A549 (cell line): ENCODE results near the gene SLC25A13. TPM values are rescaled to one million over a fixed set of nuclear protein-coding genes. Genes with fewer than 3 reads are reported as not detected.

Experiments
- ATAC-seq, 2 experiments: fragments of 200-7000 bp in 1 of 2; fragments of >200 bp in 1 of 2; cut with Nextera tagmentation in 1 of 2; cut with Tn5 transposase in 1 of 2; 3 replicates each; pipeline versions ENCODE4 v1.8.0 to v1.9.1; 2018 to 2020; ENCODE audit warnings: mild to moderate bottlenecking in 1 of 2, moderate library complexity in 1 of 2
- CTCF ChIA-PET: fragments of 300-600 bp; sonication (Branson Sonifier 250); formaldehyde crosslinking; extraction: SDS; loops from one replicate; lab custom pipeline; 2021; ENCODE audit warnings: antibody characterized with exemption, inconsistent platforms; lab: Yijun Ruan, JAX
- POLR2A ChIA-PET: fragments of 350-600 bp; formaldehyde crosslinking; extraction: SDS; loops from one replicate; lab custom pipeline; 2021; ENCODE audit warnings: antibody characterized with exemption, inconsistent platforms; lab: Yijun Ruan, JAX
- DNase-seq, 2 experiments: peaks; one replicate each; pipeline versions ENCODE4 v3.0.0 to v3.0.0-alpha.2; 2011 to 2016; ENCODE audit warnings: low read depth in 1 of 2, low spot score in 1 of 2
- FAIRE-seq: peaks from 2 replicates; lab custom pipeline; 2011; peaks lifted over from hg19 to GRCh38; lab: Jason Lieb, UNC
- H3K27ac ChIP-seq, 2 experiments: fragments of >200 bp; sonication (Bioruptor Twin); formaldehyde crosslinking; 3 replicates each; pipeline ENCODE4 v1.5.1; 2016 to 2017
- H3K4me1 ChIP-seq: fragments of >200 bp; sonication (Bioruptor Twin); formaldehyde crosslinking; 3 replicates; pipeline ENCODE4 v1.6.1; 2016
- H3K4me2 ChIP-seq: fragments of >200 bp; sonication (Bioruptor Twin); formaldehyde crosslinking; 3 replicates; pipeline ENCODE4 v1.6.1; 2016
- H3K4me3 ChIP-seq: fragments of >200 bp; sonication (Bioruptor Twin); formaldehyde crosslinking; 3 replicates; pipeline ENCODE4 v1.5.1; 2016
- H3K9me3 ChIP-seq: fragments of >200 bp; sonication (Bioruptor Twin); formaldehyde crosslinking; 3 replicates; pipeline ENCODE4 v1.6.1; 2016
- CEBPB ChIP-seq, 2 experiments: fragments of >200 bp in 1 of 2; sonication (Bioruptor Twin) in 1 of 2; formaldehyde crosslinking in 1 of 2; IDR thresholded peaks; 2 replicates each; pipeline ENCODE4 v1.6.1; 2012 to 2016
- CHD4 ChIP-seq: fragments of 200-600 bp; sonication (generic); IDR thresholded peaks from 2 replicates; pipeline ENCODE4 v1.6.1; 2016; ENCODE audit warnings: antibody characterized with exemption, mild to moderate bottlenecking, borderline replicate concordance
- EHF ChIP-seq: fragments of 250-450 bp; sonication (Bioruptor Pico); IDR thresholded peaks from 2 replicates; pipeline ENCODE4 v1.5.0; 2020; ENCODE audit warnings: mild to moderate bottlenecking
- EHMT2 ChIP-seq: fragments of 200-600 bp; sonication (generic); IDR thresholded peaks from 2 replicates; pipeline ENCODE4 v1.6.1; 2016; ENCODE audit warnings: antibody characterized with exemption, low read depth, mild to moderate bottlenecking, moderate library complexity
- ELK1 ChIP-seq: fragments of 150-350 bp; IDR thresholded peaks from 2 replicates; pipeline ENCODE4 v1.6.1; 2014; ENCODE audit warnings: low read depth, mild to moderate bottlenecking, low read length
- EP300 ChIP-seq, 2 experiments: fragments of >200 bp; sonication (Bioruptor Twin); formaldehyde crosslinking; IDR thresholded peaks; 2 replicates in 1 of 2; 3 replicates in 1 of 2; pipeline ENCODE4 v1.6.1; 2016 to 2017
- FOSB ChIP-seq: fragments of 250-450 bp; sonication (Bioruptor Pico); IDR thresholded peaks from 2 replicates; pipeline ENCODE4 v1.5.0; 2020; ENCODE audit warnings: mild to moderate bottlenecking, moderate library complexity
- FOSL2 ChIP-seq, 2 experiments: fragments of 450-650 bp in 1 of 2; fragments of >200 bp in 1 of 2; sonication (Bioruptor Twin) in 1 of 2; formaldehyde crosslinking; IDR thresholded peaks; 2 replicates each; pipeline versions ENCODE4 v1.5.0 to v1.6.1; 2016 to 2020; ENCODE audit warnings: mild to moderate bottlenecking in 1 of 2, moderate library complexity in 1 of 2
- FOXS1 ChIP-seq: fragments of 250-450 bp; sonication (Bioruptor Pico); IDR thresholded peaks from 2 replicates; pipeline ENCODE4 v1.5.0; 2020; ENCODE audit warnings: mild to moderate bottlenecking, moderate library complexity
- GATA3 ChIP-seq: IDR thresholded peaks from 2 replicates; pipeline ENCODE4 v1.6.1; 2012; ENCODE audit warnings: borderline replicate concordance
- HOXA7 ChIP-seq: fragments of 250-450 bp; sonication (Bioruptor Pico); IDR thresholded peaks from 2 replicates; pipeline ENCODE4 v1.5.0; 2020; ENCODE audit warnings: mild to moderate bottlenecking, moderate library complexity
- HOXB5 ChIP-seq: fragments of 250-450 bp; sonication (Bioruptor Pico); IDR thresholded peaks from 2 replicates; pipeline ENCODE4 v1.5.0; 2020; ENCODE audit warnings: mild to moderate bottlenecking, moderate library complexity
- JUN ChIP-seq, 2 experiments: fragments of >200 bp; sonication (Bioruptor Twin); formaldehyde crosslinking; IDR thresholded peaks; 2 replicates in 1 of 2; 3 replicates in 1 of 2; pipeline ENCODE4 v1.6.1; 2016 to 2017
- KDM1A ChIP-seq: fragments of 200-600 bp; sonication (generic); IDR thresholded peaks from 2 replicates; pipeline ENCODE4 v1.6.1; 2016; ENCODE audit warnings: low read depth, mild to moderate bottlenecking
- NPAS2 ChIP-seq: fragments of 250-450 bp; sonication (Bioruptor Pico); IDR thresholded peaks from 2 replicates; pipeline ENCODE4 v1.8.0; 2022; ENCODE audit warnings: mild to moderate bottlenecking, moderate library complexity, borderline replicate concordance
- PBX3 ChIP-seq: IDR thresholded peaks from 2 replicates; pipeline ENCODE4 v1.6.1; 2012
- RARB ChIP-seq: fragments of 250-450 bp; sonication (Bioruptor Pico); IDR thresholded peaks from 2 replicates; pipeline ENCODE4 v1.8.0; 2021; ENCODE audit warnings: mild to moderate bottlenecking, moderate library complexity
- RCOR1 ChIP-seq: fragments of 150-350 bp; IDR thresholded peaks from 2 replicates; pipeline ENCODE4 v1.6.1; 2014; ENCODE audit warnings: antibody characterized with exemption, low read length, low read depth
- REST ChIP-seq: fragments of 200-600 bp; sonication (generic); IDR thresholded peaks from 2 replicates; pipeline ENCODE4 v1.6.1; 2016; ENCODE audit warnings: antibody characterized with exemption, mild to moderate bottlenecking, moderate library complexity
- RFX5 ChIP-seq: fragments of 450-650 bp; IDR thresholded peaks from 2 replicates; pipeline ENCODE4 v1.7.1; 2014; ENCODE audit warnings: antibody characterized with exemption, mild to moderate bottlenecking, moderate library complexity
- RNF2 ChIP-seq: fragments of 200-600 bp; sonication (generic); IDR thresholded peaks from 2 replicates; pipeline ENCODE4 v1.6.1; 2016; ENCODE audit warnings: low read depth, mild to moderate bottlenecking, antibody characterized with exemption, moderate library complexity, borderline replicate concordance
- SREBF2 ChIP-seq: fragments of 450-650 bp; IDR thresholded peaks from 2 replicates; pipeline ENCODE4 v1.6.1; 2014; ENCODE audit warnings: mild to moderate bottlenecking, moderate library complexity
- TFCP2L1 ChIP-seq: fragments of 250-450 bp; sonication (Bioruptor Pico); IDR thresholded peaks from 2 replicates; pipeline ENCODE4 v1.5.0; 2021; ENCODE audit warnings: mild to moderate bottlenecking
- TP53 ChIP-seq: fragments of 250-450 bp; sonication (Bioruptor Pico); IDR thresholded peaks from 2 replicates; pipeline ENCODE4 v1.5.0; 2021; ENCODE audit warnings: mild to moderate bottlenecking, moderate library complexity
- USF2 ChIP-seq: fragments of 450-650 bp; IDR thresholded peaks from 2 replicates; pipeline ENCODE4 v1.6.1; 2014; ENCODE audit warnings: antibody characterized with exemption
- ZC3H11A ChIP-seq: fragments of 450-650 bp; IDR thresholded peaks from 2 replicates; pipeline ENCODE4 v1.6.1; 2014; ENCODE audit warnings: antibody characterized with exemption, mild to moderate bottlenecking
- ZNF302 ChIP-seq: fragments of 250-450 bp; sonication (Bioruptor Pico); IDR thresholded peaks from 2 replicates; pipeline ENCODE4 v1.9.0; 2021; ENCODE audit warnings: inconsistent platforms, mild to moderate bottlenecking, moderate library complexity
- ZSCAN20 ChIP-seq: fragments of 250-450 bp; sonication (Bioruptor Pico); IDR thresholded peaks from 2 replicates; pipeline ENCODE4 v1.8.0; 2022; ENCODE audit warnings: mild to moderate bottlenecking, moderate library complexity
- WGBS: methylation state at CpG from one replicate; pipeline ENCODE4 v1.1.6; 2017; ENCODE audit errors: missing lambda C conversion rate; 5-methylcytosine and 5-hydroxymethylcytosine counted together
- polyA plus RNA-seq, 4 experiments: library from polyadenylated mRNA; depleted of rRNA in 3 of 4; stranded (reverse); fragments of >200 nt; fragmentation: RNase III in 1 of 4; extraction: RNeasy Plus Mini Kit Qiagen cat#74134 plus additional on column Dnase treatment in 1 of 4; gene quantifications; 2 replicates in 3 of 4; 3 replicates in 1 of 4; pipeline ENCODE4 v1.2.3, GENCODE V29; 2011 to 2017

Gene SLC25A13
- polyA plus RNA-seq, 2 of the 4 experiments (the other 2 are of a cell fraction), result 32.7 to 51.0 TPM

GRCh38 chr7:96093435-96093834 lies 228.5 kb downstream of the SLC25A13 start:
- Histone ChIP-seq H3K27ac (no peak overlapping the region), H3K9me3 (no peaks in the 10 kb centered on the region), H3K4me2 (no peak overlapping the region), H3K4me1 (peaks cover 9% of the 10 kb centered on the region; the same call in 2 of the 3 replicates), H3K4me3 (no peak overlapping the region)
- ATAC-seq, result no peak; a peak in 1 of 6 replicates
- FAIRE-seq, result no peak
- DNase-seq, result peak in 1 of 2 experiments; percentile 18
- POLR2A ChIA-PET, result no interaction called here
- TF ChIP-seq TP53, result no peak
- no peak for TF ChIP-seq EHMT2
- TF ChIP-seq REST, result no peak
- TF ChIP-seq EP300 (IDR thresholded peaks at IDR 0.05), result no peak
- TF ChIP-seq TFCP2L1 (CRISPR knock-in tag), result no peak
- TF ChIP-seq KDM1A, result no peak
- TF ChIP-seq CHD4, result no peak
- no peak for TF ChIP-seq JUN (IDR thresholded peaks at IDR 0.05)
- no peak for TF ChIP-seq RNF2
- CTCF ChIA-PET, result no interaction called here
- 0% methylated on average over 1 of the region's 1 CpG for WGBS

GRCh38 chr7:96090756-96091155 lies 231.1 kb downstream of the SLC25A13 start:
- POLR2A ChIA-PET, result no interaction called here

GRCh38 chr7:96089511-96089910 lies 232.4 kb downstream of the SLC25A13 start:
- peak; percentile 46 for FAIRE-seq
- Histone ChIP-seq H3K4me1 (peaks cover 26% of the 10 kb centered on the region; the same call in 2 of the 3 replicates), H3K9me3 (no peaks in the 10 kb centered on the region), H3K4me2 (no peak overlapping the region), H3K4me3 (no peak overlapping the region), H3K27ac (no peak overlapping the region)
- WGBS, result 80% methylated on average over 3 of the region's 3 CpGs
- DNase-seq, result no peak
- no peak for ATAC-seq
- no peak for TF ChIP-seq NPAS2 (CRISPR knock-in tag)
- no peak for TF ChIP-seq PBX3
- no peak for TF ChIP-seq HOXB5 (CRISPR knock-in tag)
- TF ChIP-seq USF2, result no peak
- no peak for TF ChIP-seq ZSCAN20 (CRISPR knock-in tag)
- no peak for TF ChIP-seq RARB (CRISPR knock-in tag)
- no peak for TF ChIP-seq FOSB (CRISPR knock-in tag)
- no peak for TF ChIP-seq HOXA7 (CRISPR knock-in tag)
- no peak for TF ChIP-seq KDM1A
- no peak for TF ChIP-seq ELK1
- TF ChIP-seq RCOR1, result no peak
- no peak for TF ChIP-seq GATA3
- TF ChIP-seq SREBF2, result no peak
- TF ChIP-seq EHF (CRISPR knock-in tag), result no peak
- TF ChIP-seq ZC3H11A, result no peak
- TF ChIP-seq EP300 (IDR thresholded peaks at IDR 0.05), result no peak
- CTCF ChIA-PET, result no interaction called here
- POLR2A ChIA-PET, result no interaction called here

More at GRCh38 chr7:96090756-96091155, 231.1 kb downstream of the SLC25A13 start:
- 89% methylated on average over 6 of the region's 6 CpGs for WGBS
- FAIRE-seq, result no peak
- H3K9me3 ChIP-seq, result no peaks in the 10 kb centered on the region
- ATAC-seq, result no peak
- CTCF ChIA-PET, result no interaction called here
- TF ChIP-seq EP300 (IDR thresholded peaks at IDR 0.05) (no peak), CEBPB (IDR thresholded peaks at IDR 0.05) (no peak), ZNF302 (CRISPR knock-in tag) (no peak), CHD4 (no peak), JUN (IDR thresholded peaks at IDR 0.05) (no peak), EHF (CRISPR knock-in tag) (no peak), FOXS1 (CRISPR knock-in tag) (no peak), RFX5 (no peak), FOSL2 (IDR thresholded peaks at IDR 0.05) (no peak), FOSL2 (CRISPR knock-in tag; IDR thresholded peaks at IDR 0.05) (no peak), FOSB (CRISPR knock-in tag) (no peak)
- no peak overlapping the region for H3K4me3 ChIP-seq
- no peak overlapping the region for H3K4me2 ChIP-seq
- no peak for DNase-seq
- no peak overlapping the region for H3K27ac ChIP-seq
- H3K4me1 ChIP-seq, result peaks cover 16% of the 10 kb centered on the region; the same call in 2 of the 3 replicates
